ENCODE data around the gene HSPA5.

Gene HSPA5

DNA sequence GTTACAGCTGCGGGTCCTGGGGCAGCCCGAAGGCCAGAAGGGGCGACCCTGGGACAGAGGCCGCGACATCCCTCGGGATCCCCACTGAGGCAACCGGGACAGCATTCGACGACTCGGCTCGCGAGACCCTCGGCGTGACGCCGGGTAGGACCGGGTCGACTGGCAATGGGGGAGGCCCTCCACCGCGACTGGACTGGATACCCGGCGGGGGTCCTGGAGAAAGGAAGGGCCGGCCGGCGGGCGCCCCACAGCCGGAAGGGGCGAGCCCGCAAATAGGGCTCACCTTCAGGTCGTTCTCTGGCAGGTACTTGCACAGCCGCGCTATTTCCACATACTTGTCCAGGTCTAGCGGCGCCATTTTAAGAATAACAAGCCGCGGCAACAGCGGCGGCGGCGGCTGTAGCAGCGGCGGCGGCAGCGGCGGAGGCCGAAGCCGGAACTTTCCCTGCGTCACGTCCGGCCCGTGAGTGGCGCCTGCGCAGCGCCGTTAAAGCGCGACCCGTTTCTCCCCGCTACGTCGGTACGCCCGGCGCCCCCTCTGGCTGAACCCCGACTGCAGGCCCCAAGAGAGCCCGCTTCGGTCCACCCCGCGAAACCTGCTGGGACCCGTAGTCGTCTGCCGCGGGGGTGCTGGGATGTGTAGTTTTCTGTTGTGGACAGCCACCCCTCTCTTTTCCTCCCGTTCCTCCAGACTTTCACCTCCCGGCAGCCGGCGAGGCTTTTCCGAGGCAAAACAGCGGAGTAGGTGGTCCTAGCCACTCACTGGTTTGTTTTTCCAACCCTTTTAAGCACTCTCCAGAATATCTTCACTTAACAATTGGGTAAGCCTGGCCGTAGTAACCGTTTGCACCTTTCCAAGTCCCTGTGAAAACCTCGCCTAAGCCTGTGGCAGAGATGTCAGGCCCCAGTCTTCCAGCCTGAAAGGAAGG is 51.5 kb downstream of the HSPA5 start, which contains the start of gene PPP6C:
TSS of gene PPP6C (minus strand) at position 443 of the 929 bp plus-strand sequence. CDS start at position 358, 85 bp downstream.
- H3K27me3 Mint-ChIP-seq: no peaks in the 10 kb centered on the region
- peak within 1 kb of the TSS; percentile 97 for H3K4me3 Mint-ChIP-seq
- peak; percentile 97 for DNase-seq
- H3K27ac Mint-ChIP-seq: peak within 1 kb of the TSS; percentile 97
- no peaks in the 10 kb centered on the region for H3K9me3 Mint-ChIP-seq
- peaks cover 63% of the 10 kb centered on the region for H3K4me1 Mint-ChIP-seq (ENCODE audit: low read depth)
- H3K36me3 Mint-ChIP-seq (ENCODE audit: low read depth): peaks cover 35% of the 10 kb centered on the region

DNA sequence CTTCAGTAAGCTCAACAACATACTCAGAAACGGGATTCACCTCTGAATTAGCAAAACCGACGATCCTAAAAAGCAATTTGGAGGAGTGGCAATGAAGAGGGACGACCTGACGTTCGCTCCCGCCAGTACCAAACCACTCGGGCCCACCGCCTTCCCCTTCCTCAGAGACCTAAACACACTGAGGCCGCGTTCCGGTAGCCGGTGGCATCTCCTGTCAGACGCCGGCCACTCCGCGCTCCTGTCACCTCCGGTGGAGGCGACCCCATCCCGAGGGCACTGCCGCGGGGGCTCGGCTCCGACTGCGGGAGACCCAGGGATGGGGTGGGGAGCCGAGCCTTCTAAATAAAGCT is 52.2 kb downstream of the HSPA5 start:
- no peak for DNase-seq
- peaks cover 40% of the 10 kb centered on the region for H3K36me3 Mint-ChIP-seq (ENCODE audit: low read depth)
- peaks cover 60% of the 10 kb centered on the region for H3K4me1 Mint-ChIP-seq (ENCODE audit: low read depth)
- H3K4me3 Mint-ChIP-seq: peak overlapping the region; percentile 97
- H3K27ac Mint-ChIP-seq: peak overlapping the region; percentile 97
- no peaks in the 10 kb centered on the region for H3K9me3 Mint-ChIP-seq
- H3K27me3 Mint-ChIP-seq: no peaks in the 10 kb centered on the region

Measured in activated T-cell treated with anti-CD3 and anti-CD28 coated beads, Interleukin-2, amount 50 U/mL, for 24 hours (primary cell).